ENCODE data around the gene RIC1.

DNA sequence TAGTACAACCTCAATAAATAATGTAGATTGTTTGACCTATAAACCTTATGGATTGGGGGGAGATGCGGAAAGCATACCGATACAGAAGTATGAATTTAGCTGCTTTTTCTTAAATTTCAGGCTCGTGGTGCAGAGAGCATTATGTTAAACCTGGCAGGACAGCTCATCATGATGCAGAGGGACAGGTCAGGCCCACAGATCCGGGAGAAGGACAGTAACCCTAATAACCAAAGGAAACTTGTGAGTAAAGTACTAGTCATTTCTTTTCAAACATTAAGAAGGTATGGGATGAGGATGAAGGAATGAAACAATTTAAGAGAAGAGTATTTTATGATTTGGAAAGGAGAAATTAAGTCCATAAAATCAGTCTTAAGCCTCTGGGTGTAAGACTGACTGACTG lies 133.5 kb downstream of the RIC1 start:
- TF ChIP-seq HDAC1 (IDR thresholded peaks at IDR 0.05) (no peak), FOXK1 (CRISPR knock-in tag; IDR thresholded peaks at IDR 0.05; ENCODE audit: borderline replicate concordance) (no peak), CBX2 (IDR thresholded peaks at IDR 0.05; ENCODE audit: insufficient read depth, low read length, poor library complexity, severe bottlenecking) (no peak)
